ENCODE results near the gene PHACTR3.

GRCh38 chr20:59774921-59775686 lies 170.8 kb downstream of the PHACTR3 start:
- TF ChIP-seq, protein P1, sequence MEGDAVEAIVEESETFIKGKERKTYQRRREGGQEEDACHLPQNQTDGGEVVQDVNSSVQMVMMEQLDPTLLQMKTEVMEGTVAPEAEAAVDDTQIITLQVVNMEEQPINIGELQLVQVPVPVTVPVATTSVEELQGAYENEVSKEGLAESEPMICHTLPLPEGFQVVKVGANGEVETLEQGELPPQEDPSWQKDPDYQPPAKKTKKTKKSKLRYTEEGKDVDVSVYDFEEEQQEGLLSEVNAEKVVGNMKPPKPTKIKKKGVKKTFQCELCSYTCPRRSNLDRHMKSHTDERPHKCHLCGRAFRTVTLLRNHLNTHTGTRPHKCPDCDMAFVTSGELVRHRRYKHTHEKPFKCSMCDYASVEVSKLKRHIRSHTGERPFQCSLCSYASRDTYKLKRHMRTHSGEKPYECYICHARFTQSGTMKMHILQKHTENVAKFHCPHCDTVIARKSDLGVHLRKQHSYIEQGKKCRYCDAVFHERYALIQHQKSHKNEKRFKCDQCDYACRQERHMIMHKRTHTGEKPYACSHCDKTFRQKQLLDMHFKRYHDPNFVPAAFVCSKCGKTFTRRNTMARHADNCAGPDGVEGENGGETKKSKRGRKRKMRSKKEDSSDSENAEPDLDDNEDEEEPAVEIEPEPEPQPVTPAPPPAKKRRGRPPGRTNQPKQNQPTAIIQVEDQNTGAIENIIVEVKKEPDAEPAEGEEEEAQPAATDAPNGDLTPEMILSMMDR (IDR thresholded peaks at IDR 0.05; ENCODE audit: low read length) = no peak
- no peak for TF ChIP-seq EZH2phosphoT487 (IDR thresholded peaks at IDR 0.05; ENCODE audit: low read length)
- TF ChIP-seq EZH2 (optimal IDR thresholded peaks at IDR 0.05; ENCODE audit: low read depth, low read length) = no peak

Measured in MM.1S (cell line).